Erythroblast (primary cell): ENCODE measurements around the gene NOTCH2.
"Not testable (repeated sequence)": the region's sequence is repeated elsewhere in the genome, so short reads cannot be mapped to it uniquely, and the experiment has no call there.

Experiments
- DNase-seq, 2 experiments: peaks; one replicate each; lab custom pipeline; 2025; lab: John Stamatoyannopoulos, UW

Gene NOTCH2

GRCh38 chr1:120069067-120069919 lies at the start of gene NOTCH2:
NOTCH2 (minus strand) TSS chr1:120069662; CDS start chr1:120069406, 256 bp downstream.
- peak; percentile 93 for DNase-seq

GRCh38 chr1:120117371-120118177 lies 48.1 kb upstream of the NOTCH2 start:
- DNase-seq, result not testable (repeated sequence)

GRCh38 chr1:120116094-120116493 lies 46.6 kb upstream of the NOTCH2 start:
- DNase-seq, result not testable (repeated sequence)

- not testable (repeated sequence) for DNase-seq
Observed at GRCh38 chr1:120113134-120113533, 43.7 kb upstream of the NOTCH2 start.

GRCh38 chr1:120112212-120112611 lies 42.8 kb upstream of the NOTCH2 start:
- not testable (repeated sequence) for DNase-seq

- DNase-seq, result not testable (repeated sequence)
Observed at GRCh38 chr1:120111771-120112170, 42.3 kb upstream of the NOTCH2 start.

- DNase-seq, result not testable (repeated sequence)
Observed at GRCh38 chr1:120111008-120111407, 41.5 kb upstream of the NOTCH2 start.

GRCh38 chr1:120109656-120110055 lies 40.2 kb upstream of the NOTCH2 start:
- not testable (repeated sequence) for DNase-seq

GRCh38 chr1:120109180-120109579 lies 39.7 kb upstream of the NOTCH2 start:
- DNase-seq, result not testable (repeated sequence)

- DNase-seq, result not testable (repeated sequence)
Observed at GRCh38 chr1:120105288-120105687, 35.8 kb upstream of the NOTCH2 start.

GRCh38 chr1:120103768-120104167 lies 34.3 kb upstream of the NOTCH2 start:
- not testable (repeated sequence) for DNase-seq

GRCh38 chr1:120101593-120101992 lies 32.1 kb upstream of the NOTCH2 start:
- DNase-seq, result not testable (repeated sequence)

- not testable (repeated sequence) for DNase-seq
Observed at GRCh38 chr1:120100590-120100989, 31.1 kb upstream of the NOTCH2 start.

GRCh38 chr1:120098986-120099759 lies 29.7 kb upstream of the NOTCH2 start:
- not testable (repeated sequence) for DNase-seq

- not testable (repeated sequence) for DNase-seq
Observed at GRCh38 chr1:120096981-120097545, 27.6 kb upstream of the NOTCH2 start.

GRCh38 chr1:120093548-120094181 lies 24.2 kb upstream of the NOTCH2 start:
- not testable (repeated sequence) for DNase-seq

- not testable (repeated sequence) for DNase-seq
Observed at GRCh38 chr1:120092232-120093218, 23.1 kb upstream of the NOTCH2 start.

- DNase-seq, result not testable (repeated sequence)
Observed at GRCh38 chr1:120090830-120091229, 21.4 kb upstream of the NOTCH2 start.

GRCh38 chr1:120087959-120088358 lies 18.5 kb upstream of the NOTCH2 start:
- not testable (repeated sequence) for DNase-seq

- DNase-seq, result not testable (repeated sequence)
Observed at GRCh38 chr1:120069920-120070214, 405 bp upstream of the NOTCH2 start.
